M059J (cell line): Measurements from ENCODE around the gene DEFB118. TPM values are rescaled to one million over a fixed set of nuclear protein-coding genes. Genes with fewer than 3 reads are reported as not detected.
A peak's percentile ranks its signal among the peaks of the same experiment; 100 is the strongest.
"Not testable (repeated sequence)": the region's sequence is repeated elsewhere in the genome, so short reads cannot be mapped to it uniquely, and the experiment has no call there.

Source experiments
- DNase-seq: peaks from one replicate; pipeline ENCODE4 v3.0.0-alpha.2; 2012; ENCODE audit warnings: low read depth
- total RNA-seq: library from RNA; depleted of rRNA; stranded (reverse); fragments of >200 nt; shearing (Covaris generic); gene quantifications from 2 replicates; pipeline ENCODE4 v1.2.3, GENCODE V29; 2014; rRNA removed

The DEFB118 gene, protein sequence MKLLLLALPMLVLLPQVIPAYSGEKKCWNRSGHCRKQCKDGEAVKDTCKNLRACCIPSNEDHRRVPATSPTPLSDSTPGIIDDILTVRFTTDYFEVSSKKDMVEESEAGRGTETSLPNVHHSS
- not detected in 2 replicates for total RNA-seq

DNA sequence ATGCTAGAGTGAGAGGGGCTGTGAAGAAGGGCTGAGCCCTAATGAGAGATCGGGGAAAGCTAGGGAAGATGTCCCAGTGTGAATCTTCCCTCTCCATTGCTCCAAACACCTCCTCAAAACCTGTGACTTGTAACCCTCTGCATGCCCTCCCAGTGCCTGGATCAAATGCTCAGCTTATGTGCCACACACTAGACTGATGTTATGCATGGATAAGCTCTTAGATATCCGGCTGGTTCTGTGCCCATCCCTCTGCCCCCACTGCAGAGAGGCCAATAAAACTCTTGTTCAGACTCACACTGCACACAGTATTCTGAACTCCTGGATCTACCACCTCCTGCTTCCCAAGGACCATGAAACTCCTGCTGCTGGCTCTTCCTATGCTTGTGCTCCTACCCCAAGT lies at the start of gene DEFB118:
Gene DEFB118, plus strand, starts transcription at position 301 of the 400 bp plus-strand sequence. Its CDS starts 50 bp downstream, at position 351.
- no peak for DNase-seq

DNA sequence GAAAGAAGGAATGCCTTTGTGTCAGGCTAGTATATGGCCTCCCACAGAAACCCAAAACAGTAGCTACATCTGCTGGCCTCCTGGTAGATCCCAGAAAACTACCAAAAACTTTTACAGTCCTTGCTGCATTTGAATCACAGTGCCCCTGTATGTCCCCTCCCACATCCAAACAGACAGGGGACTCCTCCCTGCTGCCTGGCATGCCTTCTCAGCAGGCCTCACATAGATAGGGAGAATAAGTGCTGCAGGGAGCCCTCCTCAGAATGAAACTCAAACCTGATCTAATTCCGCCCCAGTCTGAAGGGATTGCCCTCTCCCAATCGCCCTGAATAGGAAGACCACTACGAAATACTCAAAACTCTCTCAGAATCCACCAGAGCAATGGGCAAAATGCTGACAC lies 45.9 kb upstream of the DEFB118 start:
- DNase-seq = no peak

DNA sequence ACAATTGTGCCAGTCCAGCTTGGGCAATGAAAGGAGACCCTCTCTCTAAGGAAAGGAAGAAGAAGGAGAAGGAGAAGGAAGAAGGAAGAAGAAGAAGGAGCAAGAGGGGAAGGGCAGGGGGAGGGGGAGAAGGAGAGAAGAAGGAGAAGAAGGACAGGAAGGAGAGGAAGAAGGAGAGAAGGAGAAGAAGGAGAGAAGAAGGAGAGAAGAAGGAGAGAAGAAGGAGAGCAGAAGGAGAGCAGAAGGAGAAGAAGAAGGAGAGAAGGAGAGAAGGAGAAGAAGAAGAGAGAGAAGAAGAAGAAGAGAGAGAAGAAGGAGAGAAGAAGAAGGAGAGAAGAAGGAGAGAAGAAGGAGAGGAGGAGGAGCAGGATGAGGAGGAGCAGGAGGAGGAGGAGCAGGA lies 37.5 kb upstream of the DEFB118 start:
- DNase-seq = no peak

DNA sequence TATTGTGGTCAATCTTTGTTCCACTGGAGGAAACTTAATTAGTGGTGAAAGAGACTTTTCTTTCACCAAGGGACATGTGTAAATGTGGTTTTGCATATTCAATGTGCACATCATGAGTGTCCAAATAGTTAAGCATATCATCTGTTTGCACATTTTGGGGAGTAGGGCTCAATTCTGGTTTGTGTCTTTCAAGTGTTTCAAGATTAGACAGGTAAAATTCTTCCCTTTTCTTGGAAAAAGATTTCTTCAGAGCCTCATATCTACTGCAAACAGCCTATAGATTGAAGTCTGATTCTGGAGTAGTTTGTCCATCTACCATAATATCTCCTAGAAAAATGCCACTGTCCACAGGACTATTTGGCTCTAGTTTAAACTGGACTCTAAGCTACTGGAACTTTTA lies 26.9 kb upstream of the DEFB118 start:
- DNase-seq = no peak

DNA sequence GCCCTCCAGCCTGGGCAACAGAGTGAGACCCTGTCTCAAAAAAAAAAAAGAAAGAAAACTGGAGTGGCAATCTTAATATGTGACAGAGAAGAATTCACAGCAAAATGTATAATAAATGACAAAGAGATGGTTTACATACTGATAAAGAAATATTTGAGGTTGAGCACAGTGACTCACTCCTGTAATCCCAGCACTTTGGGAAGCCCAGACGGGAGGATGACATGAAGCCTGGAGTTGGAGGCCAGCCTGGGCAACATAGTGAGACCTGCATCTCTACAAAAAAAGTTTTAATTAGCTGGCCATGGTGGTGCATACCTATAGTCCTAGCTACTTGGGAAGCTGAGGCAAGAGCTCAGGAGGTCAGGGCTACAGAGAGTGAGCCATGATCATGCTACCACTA lies 12.4 kb upstream of the DEFB118 start:
- DNase-seq = peak; percentile 17

DNA sequence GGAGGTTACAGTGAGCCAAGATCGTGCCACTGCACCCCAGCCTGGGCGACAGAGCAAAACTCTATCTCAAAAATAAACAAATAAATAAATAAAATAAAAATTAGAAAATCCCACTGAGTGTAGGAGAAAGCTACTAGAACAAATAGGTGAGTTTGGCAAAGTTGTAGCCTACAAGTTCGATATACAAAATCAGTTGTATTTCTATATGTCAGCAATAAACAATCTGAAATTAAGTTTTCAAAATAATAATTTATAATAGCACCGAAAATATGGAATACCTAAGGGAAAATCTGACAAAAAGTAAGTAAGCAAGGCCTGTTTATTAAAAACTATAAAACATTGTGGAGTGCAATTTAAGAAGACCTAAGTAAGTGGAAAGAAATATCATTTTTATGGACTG lies 5.1 kb upstream of the DEFB118 start:
- no peak for DNase-seq

DNA sequence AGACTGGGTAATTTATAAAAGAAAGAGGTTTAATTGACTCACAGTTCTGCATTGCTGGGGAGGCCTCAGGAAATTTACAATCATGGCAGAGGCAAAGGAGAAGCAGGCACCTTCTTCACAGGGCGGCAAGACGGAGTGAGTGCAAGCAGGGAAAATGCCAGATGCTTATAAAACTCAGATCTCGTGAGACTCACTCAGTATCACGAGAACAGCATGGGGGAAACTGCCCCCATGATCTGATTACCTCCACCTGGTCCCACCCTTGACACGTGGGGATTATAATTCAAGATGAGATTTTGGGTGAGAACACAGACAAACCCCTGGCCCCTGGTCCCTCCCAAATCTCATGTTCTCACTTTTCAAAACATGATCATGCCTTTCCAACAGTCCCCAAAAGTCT lies 4.1 kb upstream of the DEFB118 start:
- DNase-seq = not testable (repeated sequence)

DNA sequence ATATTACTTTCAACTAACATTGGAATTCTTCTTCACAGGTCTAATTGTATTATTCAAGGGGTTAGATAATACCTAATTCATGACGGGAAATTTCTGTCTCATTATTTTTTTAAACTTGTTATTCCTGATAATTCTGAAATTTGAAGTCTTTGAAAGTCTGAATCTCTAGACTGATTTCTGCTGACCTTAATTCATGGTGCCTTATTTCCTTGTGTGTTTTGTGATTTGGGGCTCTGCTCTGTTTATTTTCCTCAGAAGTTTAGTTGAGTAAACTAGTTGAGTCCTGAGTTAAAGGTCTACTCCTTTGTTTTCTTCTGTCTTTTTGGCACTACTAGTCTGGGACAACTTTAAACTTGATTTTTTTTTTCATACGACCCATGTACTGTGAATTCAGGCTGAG lies 5.9 kb downstream of the DEFB118 start:
- DNase-seq = no peak

DNA sequence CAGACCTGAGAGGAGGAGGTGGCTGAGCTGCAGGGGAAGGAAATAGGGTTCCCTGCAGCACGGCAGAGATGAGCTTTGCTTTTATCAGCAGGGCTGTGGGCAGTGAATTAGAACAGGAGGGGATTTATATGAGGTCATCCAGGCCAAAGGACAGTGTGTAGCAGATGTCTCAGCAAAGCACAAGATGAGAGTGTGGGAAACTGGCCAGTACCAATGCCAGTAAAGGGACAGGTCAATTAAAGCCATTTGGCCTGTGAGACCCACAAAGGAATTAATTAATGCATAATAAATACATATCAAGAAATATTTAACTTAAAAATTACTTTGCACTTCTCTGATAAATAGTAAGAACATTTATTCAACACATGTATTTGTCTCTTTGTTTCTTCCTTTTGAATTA lies 22.1 kb downstream of the DEFB118 start, which contains the start of gene DEFB119:
Gene DEFB119, minus strand, starts transcription at position 101 of the 400 bp plus-strand sequence. CDS start 107 bp downstream, outside the sequence.
- DNase-seq = no peak

DNA sequence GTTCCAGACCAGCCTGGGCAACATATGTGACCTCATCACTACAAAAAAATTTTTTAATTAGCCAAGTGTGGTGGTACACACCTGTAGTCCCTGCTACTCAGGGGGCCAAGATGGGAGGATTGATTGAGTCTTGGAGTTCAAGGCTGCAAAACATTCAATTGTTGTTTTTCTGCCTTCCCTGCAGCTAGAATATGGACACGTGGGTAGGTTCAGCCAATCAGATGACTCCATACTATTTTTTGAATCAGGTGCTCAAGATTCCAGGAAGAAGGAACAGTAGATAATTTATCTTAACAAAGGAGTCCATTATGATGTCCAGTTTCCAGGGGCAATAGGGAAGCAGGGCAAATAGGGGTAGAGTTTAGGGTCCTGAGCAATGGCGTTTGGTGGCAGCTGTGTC lies 24.4 kb downstream of the DEFB118 start:
- no peak for DNase-seq

DNA sequence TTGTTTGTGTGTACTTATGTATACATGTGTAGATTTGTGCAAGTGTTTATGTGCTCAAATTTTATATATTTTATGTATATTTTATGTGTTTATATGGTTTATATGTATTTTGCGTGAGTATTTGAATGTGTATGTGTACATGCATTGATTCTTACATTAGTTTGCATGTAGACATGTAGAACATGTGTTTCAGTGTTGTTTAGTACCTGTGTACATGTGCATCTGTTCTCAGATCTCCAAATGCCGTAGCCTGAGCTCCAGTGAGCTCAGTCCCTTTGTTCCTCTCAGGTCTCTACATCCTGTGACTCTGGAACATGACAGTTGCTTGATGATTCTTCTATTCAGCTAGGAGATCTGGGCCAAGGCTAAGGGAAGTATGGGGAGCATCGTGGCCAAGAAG lies 26.5 kb downstream of the DEFB118 start:
- DNase-seq = no peak

DNA sequence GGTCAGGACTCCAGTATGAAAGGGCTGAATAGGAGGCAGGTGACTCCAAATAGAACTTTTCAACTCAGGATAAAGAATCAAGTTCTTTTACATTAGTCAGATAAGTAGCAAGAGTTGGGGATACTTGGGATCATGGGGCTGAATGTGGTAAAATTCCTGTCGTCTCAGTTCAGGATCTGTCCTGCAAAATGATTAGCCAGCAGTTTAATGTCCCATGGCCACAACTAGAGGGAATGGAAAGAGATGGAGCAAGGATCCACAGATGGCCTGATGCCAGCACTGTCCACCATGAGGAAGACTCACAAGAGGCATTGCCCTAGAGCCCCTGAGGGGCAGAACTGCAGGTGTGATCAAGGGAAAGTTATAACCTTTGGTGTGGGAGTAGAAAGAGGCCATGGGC lies 35.5 kb downstream of the DEFB118 start:
- DNase-seq = no peak

DNA sequence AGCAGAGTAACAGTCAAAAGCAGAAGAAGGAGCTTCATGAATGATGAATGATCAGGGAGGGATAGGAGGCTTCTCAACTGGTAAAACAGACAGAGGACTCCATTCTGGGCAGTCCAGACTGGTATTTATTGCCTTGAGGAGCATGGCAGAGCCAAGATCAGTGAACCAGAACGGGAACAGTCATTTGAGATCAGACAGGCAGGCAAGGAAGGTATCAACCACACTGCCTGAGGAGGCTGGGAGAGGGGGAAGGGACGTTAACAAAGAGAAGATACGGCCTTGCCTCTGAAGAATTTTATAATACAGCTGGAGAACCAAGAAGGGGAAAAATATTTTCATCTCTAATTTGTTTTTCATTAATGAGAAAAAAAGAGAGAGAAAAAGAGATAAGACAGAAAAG lies 37.7 kb downstream of the DEFB118 start, which contains the start of gene DEFB121:
Gene DEFB121, minus strand, starts transcription at position 101 of the 400 bp plus-strand sequence. Its CDS starts 63 bp downstream, at position 38.
- no peak for DNase-seq

DNA sequence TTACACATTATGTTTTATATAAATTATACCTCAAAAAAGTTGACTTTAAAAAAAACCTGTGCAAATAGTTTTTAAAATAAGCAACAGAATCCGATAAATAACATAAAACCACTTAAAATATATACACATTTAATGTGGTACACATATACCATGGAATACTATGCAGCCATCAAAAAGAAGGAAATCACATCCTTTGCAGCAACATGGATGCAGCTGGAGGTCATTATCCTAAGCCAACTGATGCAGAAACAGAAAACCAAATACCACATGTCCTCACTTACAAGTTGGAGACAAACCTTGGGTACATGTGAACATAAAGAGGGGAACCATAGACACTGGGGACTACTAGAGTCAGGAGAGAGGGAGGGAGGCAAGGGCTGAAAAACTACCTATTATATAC lies 41.6 kb downstream of the DEFB118 start:
- no peak for DNase-seq

DNA sequence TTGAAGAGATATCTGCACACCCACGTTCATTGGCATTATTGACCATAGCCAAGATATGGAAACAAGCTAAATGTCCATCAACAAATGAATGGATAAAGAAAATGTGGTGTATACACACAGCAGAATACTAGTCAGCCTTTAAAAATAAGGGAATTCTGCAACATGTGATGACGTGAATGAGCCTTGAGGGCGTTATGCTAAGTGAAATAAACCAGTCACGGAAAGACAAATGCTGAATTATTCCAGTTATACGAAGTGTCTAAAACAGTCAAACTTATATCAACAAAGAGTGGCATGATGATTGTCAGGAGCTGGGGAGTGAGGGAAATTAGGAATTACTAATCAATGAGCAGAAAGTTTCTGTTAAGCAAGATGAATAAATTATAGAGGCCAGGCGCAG lies 46.0 kb downstream of the DEFB118 start:
- DNase-seq = no peak

DNA sequence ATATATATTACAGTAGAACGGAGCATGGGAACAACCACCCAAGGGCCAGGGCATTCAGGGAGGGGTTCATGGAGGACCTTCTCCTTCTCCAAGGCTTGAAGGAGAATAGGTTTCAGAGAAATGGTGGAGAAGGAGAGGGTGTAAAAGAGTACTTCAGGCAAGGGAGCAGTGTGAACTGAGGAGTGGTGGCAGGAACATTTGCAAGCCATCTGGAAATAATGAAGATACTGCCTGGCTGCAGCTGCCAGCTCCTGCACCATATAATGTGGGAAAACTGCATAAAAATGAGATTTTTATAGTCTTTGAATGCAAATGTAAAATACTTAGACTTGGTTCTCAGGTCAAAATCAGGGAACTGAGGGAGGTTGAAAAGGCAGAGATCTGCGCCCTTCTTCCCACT lies 47.3 kb downstream of the DEFB118 start:
- no peak for DNase-seq

DNA sequence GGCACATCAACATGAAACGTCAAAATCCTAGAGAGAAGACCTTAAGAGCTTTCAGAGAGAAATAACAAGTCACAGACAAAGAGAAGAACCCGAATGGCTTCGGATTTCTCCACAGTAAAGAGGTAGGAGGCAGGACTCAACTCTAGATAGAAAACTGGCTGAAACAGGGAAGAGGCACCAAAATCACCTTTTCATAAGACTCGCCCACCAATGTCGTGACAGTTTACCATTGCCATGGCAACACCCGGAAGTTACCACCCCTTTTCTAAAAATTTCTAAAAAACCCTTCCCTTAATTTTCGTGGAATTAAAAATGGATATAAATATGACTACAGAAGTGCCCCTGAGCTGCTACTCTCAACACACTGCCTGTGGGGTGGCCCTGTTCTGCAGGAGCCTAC lies 49.9 kb downstream of the DEFB118 start:
- DNase-seq = no peak

Other genes starting within 250 kb of the DEFB118 start
- not detected in 2 replicates for gene DEFB115, start 110.9 kb upstream of the DEFB118 start, total RNA-seq
- gene DEFB116, start 60.0 kb upstream of the DEFB118 start, total RNA-seq = not detected in 2 replicates
- gene DEFB119, start 22.0 kb downstream of the DEFB118 start, total RNA-seq = not detected in 2 replicates
- gene DEFB121, start 37.6 kb downstream of the DEFB118 start, total RNA-seq = not detected in 2 replicates
- not detected in 2 replicates for gene DEFB123, start 72.0 kb downstream of the DEFB118 start, total RNA-seq
- gene DEFB124, start 106.5 kb downstream of the DEFB118 start, total RNA-seq = not detected in 2 replicates
- not detected in 2 replicates for gene REM1, start 106.7 kb downstream of the DEFB118 start, total RNA-seq
- 244 and 248 TPM in 2 replicates for gene HM13, start 145.8 kb downstream of the DEFB118 start, total RNA-seq
- gene ID1, start 236.7 kb downstream of the DEFB118 start, total RNA-seq = 1,421 and 1,771 TPM in 2 replicates